ENCODE measurements around the gene ZNF839.

DNA sequence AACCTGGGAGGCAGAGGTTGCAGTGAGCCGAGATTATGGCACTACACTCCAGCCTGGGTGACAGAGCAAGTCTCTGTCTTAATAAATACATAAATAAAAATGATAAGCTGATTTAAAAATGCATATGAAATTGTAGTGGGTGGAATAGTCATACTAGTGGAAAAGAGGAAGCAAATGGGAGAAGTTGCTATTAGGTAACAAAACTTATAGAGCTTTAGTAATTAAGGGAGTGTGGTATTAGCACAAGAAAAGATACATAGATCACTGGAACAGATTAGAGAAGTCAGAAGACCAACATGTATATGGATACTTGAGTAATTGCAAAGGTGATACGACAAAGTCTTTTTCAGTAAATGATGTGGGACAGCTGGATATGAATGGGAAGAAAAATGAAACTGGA lies 69.7 kb downstream of the ZNF839 start:
- TF ChIP-seq, protein P1, sequence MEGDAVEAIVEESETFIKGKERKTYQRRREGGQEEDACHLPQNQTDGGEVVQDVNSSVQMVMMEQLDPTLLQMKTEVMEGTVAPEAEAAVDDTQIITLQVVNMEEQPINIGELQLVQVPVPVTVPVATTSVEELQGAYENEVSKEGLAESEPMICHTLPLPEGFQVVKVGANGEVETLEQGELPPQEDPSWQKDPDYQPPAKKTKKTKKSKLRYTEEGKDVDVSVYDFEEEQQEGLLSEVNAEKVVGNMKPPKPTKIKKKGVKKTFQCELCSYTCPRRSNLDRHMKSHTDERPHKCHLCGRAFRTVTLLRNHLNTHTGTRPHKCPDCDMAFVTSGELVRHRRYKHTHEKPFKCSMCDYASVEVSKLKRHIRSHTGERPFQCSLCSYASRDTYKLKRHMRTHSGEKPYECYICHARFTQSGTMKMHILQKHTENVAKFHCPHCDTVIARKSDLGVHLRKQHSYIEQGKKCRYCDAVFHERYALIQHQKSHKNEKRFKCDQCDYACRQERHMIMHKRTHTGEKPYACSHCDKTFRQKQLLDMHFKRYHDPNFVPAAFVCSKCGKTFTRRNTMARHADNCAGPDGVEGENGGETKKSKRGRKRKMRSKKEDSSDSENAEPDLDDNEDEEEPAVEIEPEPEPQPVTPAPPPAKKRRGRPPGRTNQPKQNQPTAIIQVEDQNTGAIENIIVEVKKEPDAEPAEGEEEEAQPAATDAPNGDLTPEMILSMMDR (IDR thresholded peaks at IDR 0.05), result no peak
- TF ChIP-seq POLR2A (IDR thresholded peaks at IDR 0.05), result no peak

Measured in adrenal gland (tissue), 5 donors.